Measurements from ENCODE around the gene ZNF862.

The ZNF862 gene

GRCh38 chr7:149838224-149838991 is at the start of gene ZNF862:
TSS of gene ZNF862 (plus strand) at chr7:149838375. CDS start at chr7:149838612, 237 bp downstream.
- DNase-seq (ENCODE audit: low spot score): peak; percentile 100

GRCh38 chr7:149789101-149789500 is 49.1 kb upstream of the ZNF862 start:
- DNase-seq (ENCODE audit: low spot score): no peak

- peak; percentile 47 for DNase-seq (ENCODE audit: low spot score)
Measured at GRCh38 chr7:149790146-149790548, 48.0 kb upstream of the ZNF862 start.

- DNase-seq (ENCODE audit: low spot score): no peak
Measured at GRCh38 chr7:149790754-149791360, 47.3 kb upstream of the ZNF862 start.

- no peak for DNase-seq (ENCODE audit: low spot score)
Measured at GRCh38 chr7:149791411-149792219, 46.6 kb upstream of the ZNF862 start.

GRCh38 chr7:149792220-149792595 is 46.0 kb upstream of the ZNF862 start:
- DNase-seq (ENCODE audit: low spot score): no peak

- no peak for DNase-seq (ENCODE audit: low spot score)
Measured at GRCh38 chr7:149793261-149793660, 44.9 kb upstream of the ZNF862 start.

- no peak for DNase-seq (ENCODE audit: low spot score)
Measured at GRCh38 chr7:149794661-149795060, 43.5 kb upstream of the ZNF862 start.

- no peak for DNase-seq (ENCODE audit: low spot score)
Measured at GRCh38 chr7:149795126-149795525, 43.0 kb upstream of the ZNF862 start.

GRCh38 chr7:149796287-149796860 is 41.8 kb upstream of the ZNF862 start:
- no peak for DNase-seq (ENCODE audit: low spot score)

GRCh38 chr7:149797771-149798170 is 40.4 kb upstream of the ZNF862 start:
- DNase-seq (ENCODE audit: low spot score): no peak

- no peak for DNase-seq (ENCODE audit: low spot score)
Measured at GRCh38 chr7:149799397-149800168, 38.6 kb upstream of the ZNF862 start.

GRCh38 chr7:149800169-149800555 is 38.0 kb upstream of the ZNF862 start:
- DNase-seq (ENCODE audit: low spot score): no peak

- no peak for DNase-seq (ENCODE audit: low spot score)
Measured at GRCh38 chr7:149801002-149801566, 37.1 kb upstream of the ZNF862 start.

GRCh38 chr7:149801816-149802215 is 36.4 kb upstream of the ZNF862 start:
- DNase-seq (ENCODE audit: low spot score): no peak

- no peak for DNase-seq (ENCODE audit: low spot score)
Measured at GRCh38 chr7:149802966-149803365, 35.2 kb upstream of the ZNF862 start.

GRCh38 chr7:149803551-149804074 is 34.6 kb upstream of the ZNF862 start:
- no peak for DNase-seq (ENCODE audit: low spot score)

GRCh38 chr7:149804106-149804505 is 34.1 kb upstream of the ZNF862 start:
- DNase-seq (ENCODE audit: low spot score): no peak

- no peak for DNase-seq (ENCODE audit: low spot score)
Measured at GRCh38 chr7:149806726-149807125, 31.4 kb upstream of the ZNF862 start.

- DNase-seq (ENCODE audit: low spot score): no peak
Measured at GRCh38 chr7:149808311-149808710, 29.9 kb upstream of the ZNF862 start.

GRCh38 chr7:149809215-149809614 is 29.0 kb upstream of the ZNF862 start:
- no peak for DNase-seq (ENCODE audit: low spot score)
